Skeletal muscle cell (primary cell): Measurements from ENCODE around the gene TFIP11.
A peak's percentile ranks its signal among the peaks of the same experiment; 100 is the strongest.

Experiments
- DNase-seq: peaks from one replicate; pipeline ENCODE4 v3.0.0-alpha.2; 2010; ENCODE audit warnings: low read depth
- H3K4me3 ChIP-seq: 2 replicates; pipeline ENCODE4 v1.5.1; 2011; ENCODE audit warnings: low read depth, mild to moderate bottlenecking, control low read depth, low read length, moderate library complexity

The TFIP11 gene

GRCh38 chr22:26512149-26512793 is at the start of gene TFIP11:
TSS of gene TFIP11 (minus strand) at chr22:26512473. CDS start at chr22:26510272, 2,201 bp downstream.
- peak within 1 kb of the TSS; percentile 97 for H3K4me3 ChIP-seq
- peak; percentile 53 for DNase-seq

- no peak overlapping the region for H3K4me3 ChIP-seq
- no peak for DNase-seq
Measured at GRCh38 chr22:26561756-26562417, 49.6 kb upstream of the TFIP11 start.

- no peak overlapping the region for H3K4me3 ChIP-seq
Measured at GRCh38 chr22:26559961-26560575, 47.8 kb upstream of the TFIP11 start.

DNA sequence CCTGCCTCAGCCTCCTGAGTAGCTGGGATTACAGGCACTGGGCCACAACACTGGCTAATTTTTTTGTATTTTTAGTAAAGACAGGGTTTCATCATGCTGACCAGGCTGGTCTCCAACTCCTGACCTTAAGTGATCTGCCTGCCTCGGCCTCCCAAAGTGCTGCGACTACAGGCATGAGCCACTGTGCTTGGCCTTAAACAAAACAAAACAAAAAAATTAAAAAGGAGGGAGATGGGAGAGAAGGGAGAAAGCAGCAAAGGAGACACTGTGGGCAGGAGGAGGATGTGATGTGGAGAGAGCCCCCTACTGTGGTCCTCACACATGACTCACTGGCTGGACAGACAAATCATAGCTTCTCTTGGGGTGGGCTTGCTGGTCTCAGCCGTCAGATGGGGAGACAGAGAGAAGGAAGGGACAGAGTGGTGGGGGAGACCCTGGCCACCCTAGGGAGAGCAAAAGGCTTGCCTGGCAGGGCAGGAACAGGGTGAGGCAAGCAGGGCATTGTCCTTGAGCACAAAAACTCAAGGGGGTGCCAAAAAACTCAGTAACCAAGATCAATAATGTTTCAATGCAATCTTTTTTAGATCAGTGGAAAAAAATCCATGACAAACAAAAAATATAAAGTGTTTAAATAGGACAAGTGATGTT is 46.1 kb upstream of the TFIP11 start:
- no peak for DNase-seq
- no peak overlapping the region for H3K4me3 ChIP-seq

More at GRCh38 chr22:26559961-26560575, 47.8 kb upstream of the TFIP11 start:
- no peak for DNase-seq

DNA sequence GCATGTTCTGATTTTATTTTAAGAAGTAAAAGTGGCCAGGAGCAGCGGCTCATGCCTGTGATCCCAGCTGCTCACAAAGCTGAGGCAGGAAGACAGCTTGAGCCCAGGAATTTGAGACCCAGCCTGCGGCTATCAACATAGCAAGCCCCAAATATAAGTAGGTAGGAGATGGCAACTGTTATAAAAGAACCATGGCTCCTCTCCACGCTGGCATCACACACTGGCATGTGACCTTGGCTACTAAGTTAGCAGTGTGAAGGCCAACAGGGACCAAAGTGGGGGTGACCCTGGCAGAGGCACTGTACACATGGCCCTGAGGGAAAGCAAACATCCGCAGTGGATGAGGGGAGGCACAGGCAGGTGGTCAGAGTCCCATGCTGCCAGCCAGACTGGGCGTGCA is 44.6 kb upstream of the TFIP11 start:
- H3K4me3 ChIP-seq: no peak overlapping the region
- no peak for DNase-seq

DNA sequence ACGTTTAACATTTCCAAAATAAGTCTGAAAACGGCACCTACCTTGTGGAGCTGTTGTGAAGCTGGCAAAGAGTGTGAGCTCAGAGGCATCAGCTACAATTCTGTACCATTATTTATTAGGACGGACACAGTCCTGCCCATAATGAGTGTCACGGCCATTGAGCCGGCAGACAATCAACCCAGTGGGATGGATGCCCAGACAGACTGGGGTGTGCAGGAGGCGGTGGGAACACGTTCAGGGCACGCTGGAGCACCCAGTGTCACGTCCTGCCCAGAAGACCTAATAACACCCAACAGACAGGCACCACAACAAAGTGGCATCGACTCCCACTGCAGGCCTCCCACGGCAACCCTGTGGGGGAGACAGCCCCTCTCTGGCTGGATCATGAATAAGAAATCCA is 43.2 kb upstream of the TFIP11 start:
- no peak overlapping the region for H3K4me3 ChIP-seq
- no peak for DNase-seq

DNA sequence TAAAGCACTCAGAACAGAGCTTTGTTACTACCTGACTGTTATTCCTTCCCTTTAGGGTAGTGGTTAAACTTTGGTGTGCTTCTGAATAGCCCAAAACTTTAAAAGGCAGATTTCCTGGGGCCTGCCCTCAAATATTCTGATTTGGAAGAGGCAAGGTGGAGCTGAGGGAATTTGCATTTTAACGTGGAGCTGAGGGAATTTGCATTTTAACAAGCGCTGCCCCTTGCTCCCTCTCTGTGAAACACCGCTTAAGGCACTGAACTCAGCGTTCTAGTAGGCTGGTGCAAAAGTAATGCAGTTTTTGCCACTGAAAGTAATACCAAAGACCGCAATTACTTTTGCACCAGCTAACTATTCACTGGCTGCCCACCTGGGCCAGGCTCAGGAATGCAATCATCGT is 42.7 kb upstream of the TFIP11 start:
- no peak overlapping the region for H3K4me3 ChIP-seq
- DNase-seq: no peak

DNA sequence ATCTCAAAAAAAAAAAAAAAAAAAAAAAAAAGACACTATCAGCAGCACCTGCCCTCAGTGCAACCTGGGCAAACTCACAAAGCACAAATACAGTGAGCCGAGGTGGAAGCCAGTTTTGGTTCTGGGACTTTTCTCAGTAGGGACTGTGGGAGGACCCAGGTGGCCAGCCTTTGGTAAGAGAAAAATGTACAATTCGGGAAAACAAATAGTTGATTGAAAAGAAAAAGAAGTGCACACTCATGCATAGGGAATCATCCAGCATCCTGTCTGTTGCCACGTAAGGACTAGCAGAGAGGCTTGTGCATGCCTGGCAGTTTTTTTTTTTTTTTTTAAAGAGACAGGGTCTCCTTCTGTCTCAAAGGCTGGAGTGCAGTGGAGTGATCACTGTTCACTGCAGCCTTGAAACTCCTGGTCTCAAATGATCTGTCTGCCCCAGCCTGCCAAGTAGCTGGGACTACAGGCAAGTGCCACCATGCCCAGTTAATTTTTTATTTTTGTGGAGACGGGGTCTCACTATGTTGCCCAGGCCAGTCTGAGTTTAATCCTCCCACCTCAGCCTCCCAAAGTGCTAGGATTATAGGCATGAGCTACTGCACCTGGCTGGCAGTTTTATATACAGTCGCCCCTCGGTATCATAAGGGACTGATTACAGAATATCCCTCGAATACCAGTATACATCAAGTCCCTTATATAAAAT is 40.9 kb upstream of the TFIP11 start:
- no peak overlapping the region for H3K4me3 ChIP-seq
- DNase-seq: peak; percentile 70

- peak; percentile 62 for DNase-seq
- no peak overlapping the region for H3K4me3 ChIP-seq
Measured at GRCh38 chr22:26552466-26552865, 40.2 kb upstream of the TFIP11 start.

DNA sequence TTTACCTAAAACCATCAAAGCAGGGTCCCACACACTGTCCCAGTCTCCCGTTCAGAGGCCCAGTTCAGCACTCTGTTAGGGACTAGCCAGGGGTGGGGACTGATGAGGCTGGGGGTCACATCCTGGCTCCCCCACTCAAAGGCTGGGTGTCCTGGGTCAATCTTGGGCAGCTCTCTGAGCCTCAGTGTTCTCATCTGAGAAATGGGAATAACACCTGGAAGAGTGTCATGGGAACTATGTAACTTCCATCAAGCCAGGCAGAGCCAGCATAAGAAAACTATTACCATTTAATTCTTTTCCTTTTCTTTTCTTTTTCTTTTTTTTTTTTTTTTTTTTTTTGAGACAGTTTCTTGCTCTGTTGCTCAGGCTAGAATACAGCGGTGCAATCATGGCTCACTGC is 39.3 kb upstream of the TFIP11 start:
- no peak for DNase-seq
- H3K4me3 ChIP-seq: no peak overlapping the region

DNA sequence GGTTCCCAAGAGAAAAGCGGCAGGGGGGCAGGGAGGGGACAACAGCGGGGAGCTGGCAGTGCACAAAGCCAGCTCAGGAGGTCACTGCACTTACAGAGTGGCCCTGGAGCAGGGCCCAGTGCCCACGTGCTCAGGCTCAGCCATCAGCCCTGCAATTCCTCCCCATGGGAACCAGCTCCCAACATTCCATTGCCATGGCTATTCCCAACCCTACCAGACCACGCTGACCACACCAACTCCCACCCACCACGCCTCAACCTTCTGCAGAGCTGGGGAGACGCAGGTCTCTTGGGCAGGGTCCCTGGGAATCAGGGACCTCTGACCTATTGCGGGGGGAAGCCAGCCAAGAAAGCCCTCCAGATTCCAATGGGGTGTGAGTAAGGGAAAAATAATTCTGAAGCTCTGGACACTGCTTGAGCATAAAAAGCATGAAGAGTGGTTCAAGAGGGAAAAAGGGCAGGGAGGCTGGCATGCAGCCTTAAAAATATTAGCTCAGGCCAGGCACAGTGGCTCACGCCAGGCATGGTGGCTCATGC is 38.3 kb upstream of the TFIP11 start:
- no peak overlapping the region for H3K4me3 ChIP-seq
- DNase-seq: peak; percentile 83

GRCh38 chr22:26549902-26550497 is 37.7 kb upstream of the TFIP11 start:
- H3K4me3 ChIP-seq: no peak overlapping the region
- no peak for DNase-seq

GRCh38 chr22:26548984-26549383 is 36.7 kb upstream of the TFIP11 start:
- no peak for DNase-seq
- no peak overlapping the region for H3K4me3 ChIP-seq

GRCh38 chr22:26548303-26548702 is 36.0 kb upstream of the TFIP11 start:
- H3K4me3 ChIP-seq: no peak overlapping the region
- no peak for DNase-seq

GRCh38 chr22:26547837-26548236 is 35.6 kb upstream of the TFIP11 start:
- H3K4me3 ChIP-seq: no peak overlapping the region
- no peak for DNase-seq

- H3K4me3 ChIP-seq: no peak overlapping the region
- no peak for DNase-seq
Measured at GRCh38 chr22:26547426-26547825, 35.2 kb upstream of the TFIP11 start.

DNA sequence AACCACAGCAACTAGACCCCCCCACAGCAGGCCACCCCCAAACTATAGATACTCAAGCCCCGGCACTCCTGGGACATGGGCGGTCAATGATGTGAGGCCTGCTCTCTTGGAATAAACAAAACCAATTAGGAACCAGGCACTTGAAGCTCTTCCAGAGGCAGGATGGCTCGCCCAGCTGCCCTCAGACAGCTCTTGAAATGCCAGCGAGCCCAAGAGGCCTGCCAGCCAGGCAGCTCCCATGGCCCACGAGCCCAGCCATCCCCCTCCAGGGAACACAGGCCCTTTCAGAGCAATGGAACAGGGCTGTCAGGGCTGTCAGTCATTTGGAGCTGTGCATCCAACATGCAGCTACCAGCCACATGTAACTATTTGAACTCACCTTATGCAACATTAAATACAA is 34.0 kb upstream of the TFIP11 start:
- DNase-seq: no peak
- H3K4me3 ChIP-seq: no peak overlapping the region

DNA sequence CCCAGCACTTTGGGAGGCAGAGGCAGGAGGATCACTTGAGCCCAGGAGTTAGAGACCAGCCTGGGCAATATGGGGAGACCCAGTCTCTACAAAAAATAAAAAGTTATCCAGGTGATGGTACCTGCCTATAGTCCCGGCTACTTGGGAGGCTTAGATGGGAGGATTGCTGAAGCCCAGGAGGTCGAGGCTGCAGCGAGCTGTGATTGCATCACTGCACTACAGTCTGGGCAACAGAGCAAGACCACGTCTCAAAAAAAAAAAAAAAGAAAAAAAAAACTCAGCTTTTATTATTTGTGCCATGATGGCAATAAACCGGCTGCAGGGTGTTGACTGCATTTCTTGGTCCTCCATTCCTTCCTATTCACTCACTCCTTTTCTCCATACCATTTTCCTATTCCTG is 33.6 kb upstream of the TFIP11 start:
- DNase-seq: no peak
- no peak overlapping the region for H3K4me3 ChIP-seq

GRCh38 chr22:26545385-26545784 is 33.1 kb upstream of the TFIP11 start:
- no peak for DNase-seq
- H3K4me3 ChIP-seq: no peak overlapping the region
